Measurements from ENCODE around the gene ITGB2.

DNA sequence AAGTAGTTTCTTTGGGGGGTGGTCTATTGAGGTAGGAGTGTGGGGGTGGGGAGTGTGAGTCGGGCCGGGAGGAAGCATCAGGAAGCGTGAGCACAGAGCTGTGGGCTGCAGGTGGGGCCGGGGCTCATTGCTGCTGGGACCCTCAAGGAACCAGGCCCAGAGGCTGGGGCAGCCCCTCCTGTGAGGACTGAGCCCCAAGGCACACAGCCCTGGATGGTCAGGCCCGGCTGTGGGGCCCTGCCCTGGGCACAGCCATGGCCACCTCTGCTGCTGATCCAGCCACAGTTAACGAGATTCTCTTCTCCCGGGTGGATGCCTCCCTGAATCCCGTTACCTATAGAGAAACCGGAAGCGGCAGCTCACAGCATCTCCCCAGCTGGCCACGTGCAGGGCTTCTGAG, 79.9 kb downstream of the ITGB2 start:
- TF ChIP-seq, protein P1, sequence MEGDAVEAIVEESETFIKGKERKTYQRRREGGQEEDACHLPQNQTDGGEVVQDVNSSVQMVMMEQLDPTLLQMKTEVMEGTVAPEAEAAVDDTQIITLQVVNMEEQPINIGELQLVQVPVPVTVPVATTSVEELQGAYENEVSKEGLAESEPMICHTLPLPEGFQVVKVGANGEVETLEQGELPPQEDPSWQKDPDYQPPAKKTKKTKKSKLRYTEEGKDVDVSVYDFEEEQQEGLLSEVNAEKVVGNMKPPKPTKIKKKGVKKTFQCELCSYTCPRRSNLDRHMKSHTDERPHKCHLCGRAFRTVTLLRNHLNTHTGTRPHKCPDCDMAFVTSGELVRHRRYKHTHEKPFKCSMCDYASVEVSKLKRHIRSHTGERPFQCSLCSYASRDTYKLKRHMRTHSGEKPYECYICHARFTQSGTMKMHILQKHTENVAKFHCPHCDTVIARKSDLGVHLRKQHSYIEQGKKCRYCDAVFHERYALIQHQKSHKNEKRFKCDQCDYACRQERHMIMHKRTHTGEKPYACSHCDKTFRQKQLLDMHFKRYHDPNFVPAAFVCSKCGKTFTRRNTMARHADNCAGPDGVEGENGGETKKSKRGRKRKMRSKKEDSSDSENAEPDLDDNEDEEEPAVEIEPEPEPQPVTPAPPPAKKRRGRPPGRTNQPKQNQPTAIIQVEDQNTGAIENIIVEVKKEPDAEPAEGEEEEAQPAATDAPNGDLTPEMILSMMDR (IDR thresholded peaks at IDR 0.05) = no peak
- no peak for TF ChIP-seq EZH2 (IDR thresholded peaks at IDR 0.05)

All from neural progenitor cell (in vitro differentiated cells).